Measurements from ENCODE around the gene ARFRP1. TPM values are rescaled to one million over a fixed set of nuclear protein-coding genes. Genes with fewer than 3 reads are reported as not detected.
A peak's percentile ranks its signal among the peaks of the same experiment; 100 is the strongest.

The ARFRP1 gene
- total and polyA plus RNA-seq, 2 of the 13 experiments (the other 11 are each of a cell fraction or from before 2014, with no cell fraction given): 32.0 to 51.1 TPM

GRCh38 chr20:63737945-63738686 is 30.3 kb upstream of the ARFRP1 start (continued):
- TF ChIP-seq MTA3 (CRISPR knock-in tag; IDR thresholded peaks at IDR 0.05) (no peak; the same call in 1 of the 2 replicates), ZNF33B (CRISPR knock-in tag; IDR thresholded peaks at IDR 0.05) (peak; percentile 98), ZNF362 (CRISPR knock-in tag; IDR thresholded peaks at IDR 0.05; ENCODE audit: borderline replicate concordance) (peak; percentile 85), ZNF30 (CRISPR knock-in tag; IDR thresholded peaks at IDR 0.05) (peak; percentile 86; the same call in 1 of the 2 replicates), SRSF4 (IDR thresholded peaks at IDR 0.05; ENCODE audit: low read depth, low read length, poor library complexity, severe bottlenecking) (peak; percentile 53), SP140L (CRISPR knock-in tag; IDR thresholded peaks at IDR 0.05; ENCODE audit: borderline replicate concordance) (no peak; the same call in 1 of the 2 replicates), ZNF788 (CRISPR knock-in tag; IDR thresholded peaks at IDR 0.05; ENCODE audit: borderline replicate concordance) (peak; percentile 94), E2F1 (CRISPR knock-in tag; IDR thresholded peaks at IDR 0.05) (no peak; the same call in 1 of the 2 replicates), KMT2A (CRISPR knock-in tag; IDR thresholded peaks at IDR 0.05) (no peak; the same call in 1 of the 2 replicates), RAD21 (CRISPR knock-in tag; IDR thresholded peaks at IDR 0.05) (peak; percentile 77), SALL1 (CRISPR knock-in tag; IDR thresholded peaks at IDR 0.05) (peak; percentile 73; the same call in 1 of the 2 replicates), HHEX (CRISPR knock-in tag; IDR thresholded peaks at IDR 0.05) (peak; percentile 11; the same call in 1 of the 2 replicates), EZH2 (conservative IDR thresholded peaks at IDR 0.05; ENCODE audit: low read depth, low read length) (no peak), SP5 (CRISPR knock-in tag; IDR thresholded peaks at IDR 0.05; ENCODE audit: borderline replicate concordance, low read depth) (peak; percentile 89), REL (CRISPR knock-in tag; conservative IDR thresholded peaks at IDR 0.05) (peak; percentile 94), KMT2B (CRISPR knock-in tag; IDR thresholded peaks at IDR 0.05) (no peak; the same call in 1 of the 2 replicates), NCOA5 (CRISPR knock-in tag; IDR thresholded peaks at IDR 0.05) (peak; percentile 68; the same call in 1 of the 2 replicates), POLR2A (IDR thresholded peaks at IDR 0.05; ENCODE audit: insufficient read depth in 1 of 2, low read depth in 2 of 2, low read length in 2 of 2) (peak in 1 of 2 experiments; percentile 93; a peak in 2 of 4 replicates), ZNF468 (CRISPR knock-in tag; IDR thresholded peaks at IDR 0.05) (no peak), PLSCR1 (CRISPR knock-in tag; IDR thresholded peaks at IDR 0.05; ENCODE audit: borderline replicate concordance) (0 out of 2 replicates have a peak, but pooled peaks have one; percentile 70), HNRNPH1 (optimal IDR thresholded peaks at IDR 0.05; ENCODE audit: low read depth, low read length) (no peak), RNF2 (conservative IDR thresholded peaks at IDR 0.05; ENCODE audit: low read depth) (0 out of 2 replicates have a peak, but pooled peaks have one; percentile 50)
- TF ChIP-seq, protein P1, sequence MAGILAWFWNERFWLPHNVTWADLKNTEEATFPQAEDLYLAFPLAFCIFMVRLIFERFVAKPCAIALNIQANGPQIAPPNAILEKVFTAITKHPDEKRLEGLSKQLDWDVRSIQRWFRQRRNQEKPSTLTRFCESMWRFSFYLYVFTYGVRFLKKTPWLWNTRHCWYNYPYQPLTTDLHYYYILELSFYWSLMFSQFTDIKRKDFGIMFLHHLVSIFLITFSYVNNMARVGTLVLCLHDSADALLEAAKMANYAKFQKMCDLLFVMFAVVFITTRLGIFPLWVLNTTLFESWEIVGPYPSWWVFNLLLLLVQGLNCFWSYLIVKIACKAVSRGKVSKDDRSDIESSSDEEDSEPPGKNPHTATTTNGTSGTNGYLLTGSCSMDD (CRISPR knock-in tag; IDR thresholded peaks at IDR 0.05): peak; percentile 86; the same call in 1 of the 2 replicates
- TF ChIP-seq, protein P2, sequence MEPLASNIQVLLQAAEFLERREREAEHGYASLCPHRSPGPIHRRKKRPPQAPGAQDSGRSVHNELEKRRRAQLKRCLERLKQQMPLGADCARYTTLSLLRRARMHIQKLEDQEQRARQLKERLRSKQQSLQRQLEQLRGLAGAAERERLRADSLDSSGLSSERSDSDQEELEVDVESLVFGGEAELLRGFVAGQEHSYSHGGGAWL (CRISPR knock-in tag; IDR thresholded peaks at IDR 0.05): no peak
